NCI-H128 (cell line): Measurements from ENCODE around the gene AOX1.
"Not testable (repeated sequence)": the region's sequence is repeated elsewhere in the genome, so short reads cannot be mapped to it uniquely, and the experiment has no call there.

Experiments used
- DNase-seq: peaks from one replicate; lab custom pipeline; 2025; ENCODE audit not compliant: unreplicated experiment; lab: John Stamatoyannopoulos, UW

AOX1 gene

DNA sequence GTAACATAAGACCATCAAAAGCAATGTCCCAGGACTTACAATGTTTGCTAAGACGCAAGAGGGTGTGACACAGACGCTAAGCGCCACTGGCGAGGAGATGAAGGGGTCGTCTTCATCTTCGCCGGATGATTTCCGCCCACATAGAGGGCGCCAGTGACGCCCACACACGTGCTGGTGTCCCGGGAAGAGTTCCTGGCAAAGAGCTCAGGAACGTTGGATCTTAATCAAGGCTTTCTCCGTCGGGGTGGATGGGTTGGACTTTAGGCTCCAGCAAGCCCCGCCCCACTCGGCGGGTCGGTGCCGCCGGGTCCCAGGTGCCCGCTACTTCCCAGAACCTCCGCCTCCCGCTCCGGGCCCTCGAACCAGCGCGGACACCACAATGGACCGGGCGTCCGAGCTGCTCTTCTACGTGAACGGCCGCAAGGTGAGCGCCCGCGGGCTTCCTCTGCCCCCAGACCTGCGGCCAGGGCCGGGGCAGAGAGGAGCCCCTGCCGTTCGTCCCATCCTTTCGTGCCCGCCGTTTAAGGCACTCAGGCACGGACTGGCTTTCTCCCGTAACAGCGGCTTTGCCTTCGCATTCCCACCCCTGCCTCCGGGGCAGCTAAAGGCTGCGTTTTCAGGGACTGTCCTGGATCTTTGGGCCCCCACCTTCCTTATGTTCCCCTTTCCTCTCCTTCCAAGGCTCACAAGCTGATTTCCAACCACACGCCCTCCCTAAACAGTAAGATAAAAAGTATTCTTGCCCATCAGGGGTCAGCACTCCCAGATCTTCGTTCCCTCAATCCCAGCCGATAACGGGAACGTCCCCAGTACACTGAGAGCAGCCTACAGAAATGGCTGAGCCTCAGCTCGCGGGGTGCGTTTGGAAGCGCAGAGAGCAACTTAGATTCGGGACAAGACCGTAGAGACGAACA lies at the start of gene AOX1:
Gene AOX1, plus strand, starts transcription at position 285 of the 914 bp plus-strand sequence. Its CDS starts 95 bp downstream, at position 380.
- no peak for DNase-seq

- no peak for DNase-seq
Measured at GRCh38 chr2:200538139-200538538, 47.7 kb upstream of the AOX1 start.

- no peak for DNase-seq
Measured at GRCh38 chr2:200540793-200541192, 45.0 kb upstream of the AOX1 start.

DNA sequence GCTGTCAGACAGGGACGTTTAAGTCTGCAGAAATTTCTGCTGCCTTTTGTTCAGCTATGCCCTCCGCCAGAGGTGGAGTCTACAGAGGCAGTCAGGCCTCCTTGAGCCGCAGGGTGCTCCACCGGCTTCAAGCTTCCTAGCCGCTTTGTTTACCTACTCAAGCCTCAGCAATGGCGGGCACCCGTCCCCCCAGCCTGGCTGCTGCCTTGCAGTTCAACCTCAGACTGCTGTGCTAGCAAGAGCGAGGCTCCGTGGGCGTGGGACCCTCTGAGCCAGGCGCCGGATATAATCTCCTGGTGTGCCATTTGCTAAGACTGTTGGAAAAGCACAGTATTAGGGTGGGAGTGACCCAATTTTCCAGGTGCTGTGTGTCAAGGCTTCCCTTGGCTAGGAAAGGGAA lies 19.2 kb upstream of the AOX1 start:
- DNase-seq = not testable (repeated sequence)

DNA sequence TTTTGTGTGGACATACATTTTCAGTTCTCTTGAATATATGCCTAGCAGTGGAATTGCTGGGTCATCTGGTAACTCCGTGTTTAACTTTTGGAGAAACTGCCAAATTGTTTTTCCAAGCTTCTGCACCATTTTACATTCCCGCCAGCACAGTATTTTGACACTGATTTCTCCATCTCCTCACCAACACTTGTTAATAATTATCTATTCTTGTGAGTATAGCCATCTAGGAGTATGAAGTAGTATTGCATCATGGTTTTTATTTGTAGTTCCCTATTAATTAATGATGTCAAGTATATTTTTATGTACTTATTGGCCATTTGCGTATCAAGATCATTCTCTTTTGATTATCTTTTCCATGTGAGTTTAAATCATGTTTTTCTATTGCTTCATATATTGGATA lies 17.9 kb upstream of the AOX1 start:
- DNase-seq = no peak

- no peak for DNase-seq
Measured at GRCh38 chr2:200575957-200576356, 9.9 kb upstream of the AOX1 start.

DNA sequence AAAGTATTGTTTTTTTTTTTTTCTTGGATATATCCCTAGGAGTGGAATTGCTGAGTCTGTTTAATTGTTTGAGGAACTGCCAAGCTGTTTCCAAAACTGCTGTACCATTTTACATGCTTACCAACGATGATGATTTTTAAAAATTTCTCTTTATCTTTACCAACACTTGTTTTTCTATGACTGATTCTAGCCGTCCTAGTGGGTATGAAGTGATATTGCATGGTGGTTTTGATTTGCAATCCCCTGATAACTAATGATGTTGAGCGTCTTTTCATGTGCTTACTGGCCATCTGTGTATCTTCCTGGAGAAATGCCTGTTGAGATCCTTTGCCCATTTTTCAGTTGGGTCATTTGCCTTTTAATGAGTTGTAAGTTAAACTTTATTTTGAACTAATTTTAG lies 8.8 kb upstream of the AOX1 start:
- DNase-seq = no peak

- no peak for DNase-seq
Measured at GRCh38 chr2:200578778-200579177, 7.0 kb upstream of the AOX1 start.

GRCh38 chr2:200584639-200585038 lies 1.2 kb upstream of the AOX1 start:
- no peak for DNase-seq

DNA sequence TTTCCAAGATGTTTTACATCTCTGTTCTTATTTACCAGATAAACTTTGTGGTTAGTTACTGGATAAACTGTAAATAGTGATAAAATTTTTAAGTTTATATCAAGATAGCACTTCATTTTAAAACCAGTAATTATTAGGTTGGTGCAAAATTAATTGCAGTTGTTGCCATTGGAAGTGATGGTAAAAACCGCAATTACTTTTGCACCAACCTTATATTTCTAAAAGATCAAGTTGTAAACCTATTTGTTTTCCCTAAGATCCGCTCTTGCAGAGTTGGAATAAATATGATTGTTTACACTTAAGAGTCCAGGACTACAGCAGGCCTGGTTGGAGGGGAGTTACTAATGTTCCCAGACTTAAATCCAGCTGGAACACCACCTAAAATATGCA lies 479 bp upstream of the AOX1 start:
- DNase-seq = no peak

- no peak for DNase-seq
Measured at GRCh38 chr2:200586644-200586975, 796 bp downstream of the AOX1 start.

- no peak for DNase-seq
Measured at GRCh38 chr2:200587007-200587616, 1.3 kb downstream of the AOX1 start.

- DNase-seq = no peak
Measured at GRCh38 chr2:200588076-200588678, 2.4 kb downstream of the AOX1 start.

DNA sequence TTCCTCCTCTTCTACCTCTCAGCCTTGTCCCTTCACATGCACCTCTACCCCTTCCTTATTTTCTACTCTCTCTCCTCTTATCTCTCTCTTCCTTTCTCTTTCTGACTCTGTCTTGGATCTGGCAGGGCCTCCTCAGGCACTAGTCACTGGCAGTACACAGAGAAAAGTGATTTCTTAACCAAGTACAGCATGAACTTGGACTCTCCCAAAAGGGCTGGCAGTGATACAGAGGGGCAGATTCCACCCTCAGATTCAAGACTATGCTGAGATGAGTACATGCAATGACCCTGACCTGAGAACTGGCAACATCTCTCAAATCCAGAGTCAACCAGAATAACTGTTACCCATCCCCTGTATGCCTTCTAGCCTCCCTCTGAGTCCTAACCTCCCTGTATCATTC lies 4.3 kb downstream of the AOX1 start:
- DNase-seq = no peak

DNA sequence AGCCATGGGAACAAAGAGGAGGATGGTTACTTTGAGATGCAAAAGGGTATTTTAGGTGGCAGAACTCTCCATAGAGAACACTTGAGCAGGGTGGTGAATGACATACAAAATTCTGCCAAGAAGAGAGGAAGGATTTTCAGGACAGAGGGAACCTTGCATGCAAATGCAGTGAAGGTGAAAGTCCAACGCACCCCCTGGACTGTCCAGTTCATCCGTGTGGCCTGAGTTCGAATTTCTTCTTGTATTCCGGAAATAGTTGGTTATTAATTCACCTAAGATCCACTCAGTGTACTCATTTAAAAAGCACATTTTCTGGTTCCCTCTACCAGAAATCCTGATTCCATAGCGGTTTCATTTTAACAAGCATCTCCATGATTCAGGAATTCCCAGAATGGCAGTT lies 5.5 kb downstream of the AOX1 start:
- DNase-seq = no peak

DNA sequence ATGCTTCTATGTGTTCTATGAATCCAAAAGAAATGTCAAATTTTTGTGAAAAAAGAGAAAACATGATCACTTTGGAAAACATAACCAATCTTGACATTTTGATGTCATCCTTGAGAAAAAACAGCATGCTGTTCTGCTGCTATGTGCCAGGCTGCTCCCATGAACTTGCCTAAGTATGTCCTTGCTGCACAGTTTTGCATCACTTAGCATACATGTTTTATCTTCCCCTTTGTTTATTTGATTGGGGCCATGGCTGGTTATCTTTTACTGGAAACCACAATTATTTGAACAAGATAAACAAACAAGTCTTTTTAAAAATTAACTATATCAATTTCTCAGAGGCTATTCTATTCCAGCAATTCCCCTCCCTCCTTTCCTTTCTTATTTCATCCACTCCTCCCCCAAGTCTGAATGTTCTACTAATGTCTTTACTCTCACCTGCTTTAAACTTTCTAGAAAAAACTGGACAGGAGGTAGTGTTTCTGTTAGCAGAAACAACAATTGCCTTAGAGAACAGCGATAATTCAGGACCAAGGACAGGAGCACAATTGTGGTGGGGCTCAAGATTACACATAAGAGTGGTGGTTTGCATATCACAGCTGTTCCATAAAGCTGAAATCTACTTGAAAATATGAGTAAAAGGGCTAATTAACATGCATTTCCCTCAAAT lies 6.7 kb downstream of the AOX1 start:
- DNase-seq = no peak

DNA sequence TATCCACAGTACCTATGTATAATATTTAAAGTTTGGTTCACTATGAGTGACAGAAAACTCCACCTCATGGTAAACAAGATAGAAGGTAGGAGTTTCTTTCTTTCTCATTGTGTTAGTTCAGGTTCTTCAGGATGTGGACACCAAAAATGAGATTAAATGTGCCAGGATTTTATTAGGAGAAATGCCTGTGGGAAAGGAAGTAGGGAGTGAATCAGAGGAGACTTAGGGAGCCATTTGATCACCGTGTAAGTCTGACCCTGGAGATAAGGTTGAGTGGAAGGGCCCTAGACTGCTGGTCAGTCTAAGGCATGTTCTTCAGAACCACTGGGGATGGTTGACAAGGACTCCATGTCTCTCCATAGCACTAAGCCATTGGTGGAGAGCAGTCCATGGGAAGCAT lies 8.1 kb downstream of the AOX1 start:
- no peak for DNase-seq

DNA sequence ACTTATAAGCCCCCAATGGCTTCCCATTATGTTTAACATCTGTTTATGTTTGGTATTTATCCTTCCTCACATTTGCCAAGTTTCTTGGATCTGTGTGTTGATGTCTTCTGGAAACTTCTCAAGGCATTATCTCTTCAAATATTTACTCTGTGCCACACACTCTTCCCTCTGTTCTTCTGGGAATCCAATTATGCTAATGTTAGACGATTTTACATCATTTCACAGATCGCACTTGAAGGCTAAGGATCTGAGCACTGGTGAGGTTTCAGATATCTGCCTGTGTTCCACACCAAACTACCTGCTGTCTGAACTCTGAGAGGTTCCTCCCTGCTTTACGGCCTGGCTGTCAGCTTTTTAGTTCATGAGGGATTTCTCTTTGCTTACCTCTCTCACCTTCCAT lies 10.1 kb downstream of the AOX1 start:
- no peak for DNase-seq

GRCh38 chr2:200596774-200597570 lies 11.2 kb downstream of the AOX1 start:
- no peak for DNase-seq

- DNase-seq = no peak
Measured at GRCh38 chr2:200599206-200599605, 13.4 kb downstream of the AOX1 start.
